Measurements from ENCODE around the gene MAGI2. TPM values are rescaled to one million over a fixed set of nuclear protein-coding genes. Genes with fewer than 3 reads are reported as not detected.

MAGI2 gene
- total and polyA plus RNA-seq, 2 donors (not counting 3 experiments of a cell fraction or from before 2014, with no cell fraction given): 0.28 to 6.0 TPM

DNA sequence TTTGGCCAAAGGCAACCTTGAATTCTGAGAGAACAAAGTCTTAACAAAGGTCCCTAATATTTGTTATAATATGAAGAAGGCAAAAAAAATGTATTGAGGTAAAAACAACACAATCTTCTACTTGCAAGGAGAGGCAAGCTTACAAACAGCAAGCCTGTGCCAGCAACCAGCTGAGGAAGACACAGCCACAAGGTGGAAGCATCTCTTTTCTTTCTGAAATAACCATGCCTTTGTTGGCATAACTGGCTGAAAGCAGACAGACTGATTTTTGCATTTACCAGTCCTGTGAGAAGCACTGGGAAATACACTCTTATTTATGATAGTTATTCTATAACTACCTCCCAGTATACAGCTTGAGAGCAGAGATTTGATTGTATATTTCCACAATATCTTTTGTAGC lies 1362.9 kb downstream of the MAGI2 start:
- FAIRE-seq: no peak
- CTCF ChIA-PET: interaction anchor here (0.9 to 2.1 kb wide), 2 partner anchors 13 to 1086 kb away, joined by 3 to 6 read pairs; no protein-coding TSS in a partner anchor
- BruUV-seq (replicated peaks): no TSS peak

More for the DNA sequence above, 1362.9 kb downstream of the MAGI2 start:
- POLR2A ChIA-PET: no interaction called here
- Histone ChIP-seq H3K27me3 (ENCODE audit: control insufficient read depth in 2 of 2, insufficient read depth in 2 of 2, low read length in 2 of 2) (no peaks in the 10 kb centered on the region), H3K9me1 (replicated peaks; ENCODE audit: control insufficient read depth, extremely low read depth, insufficient read depth, low read length) (no peaks in the 10 kb centered on the region), H3K4me3 (replicated peaks in 1 of 3; ENCODE audit: insufficient read depth in 1 of 3, low read depth in 1 of 3, low read length in 3 of 3) (no peak overlapping the region), H3K79me2 (ENCODE audit: control insufficient read depth, insufficient read depth, low read length) (no peaks in the 10 kb centered on the region), H2AFZ (ENCODE audit: low read depth, low read length) (no peak overlapping the region), H3K4me1 (ENCODE audit: control insufficient read depth, extremely low read depth, insufficient read depth, low read length) (peaks cover 2% of the 10 kb centered on the region), H3K9me3 (replicated peaks; ENCODE audit: control insufficient read depth, insufficient read depth, low read length) (no peaks in the 10 kb centered on the region), H3K27ac (ENCODE audit: insufficient read depth, low read depth, low read length) (no peak overlapping the region), H4K20me1 (replicated peaks; ENCODE audit: control insufficient read depth, extremely low read depth, insufficient read depth, low read length) (no peaks in the 10 kb centered on the region), H3K9ac (replicated peaks; ENCODE audit: extremely low read depth, insufficient read depth, low read length) (no peak overlapping the region), H3K36me3 (ENCODE audit: control insufficient read depth in 2 of 2, extremely low read depth in 1 of 2, insufficient read depth in 2 of 2, low read length in 2 of 2) (no peaks in the 10 kb centered on the region), H3K4me2 (ENCODE audit: insufficient read depth, low read length) (no peak overlapping the region)
- TF ChIP-seq CTCF (IDR thresholded peaks at IDR 0.05; ENCODE audit: extremely low read depth in 1 of 2, insufficient read depth in 1 of 2, low read depth in 1 of 2, low read length in 2 of 2) (no peak), EZH2 (IDR thresholded peaks at IDR 0.05; ENCODE audit: borderline replicate concordance, low read depth, low read length, severe bottlenecking) (no peak), GATA2 (IDR thresholded peaks at IDR 0.05; ENCODE audit: insufficient read depth, insufficient read length, low read depth, low read length) (no peak), FOS (IDR thresholded peaks at IDR 0.05; ENCODE audit: borderline replicate concordance, insufficient read depth, low read length) (no peak), MYC (IDR thresholded peaks at IDR 0.05; ENCODE audit: low read depth, low read length) (no peak), POLR2AphosphoS5 (IDR thresholded peaks at IDR 0.05; ENCODE audit: insufficient read depth, low read depth, low read length) (no peak), JUN (IDR thresholded peaks at IDR 0.05; ENCODE audit: borderline replicate concordance, insufficient read depth, insufficient read length, low read depth) (no peak), POLR2A (IDR thresholded peaks at IDR 0.05; ENCODE audit: low read depth, low read length) (no peak)
- TF ChIP-seq, protein P1, sequence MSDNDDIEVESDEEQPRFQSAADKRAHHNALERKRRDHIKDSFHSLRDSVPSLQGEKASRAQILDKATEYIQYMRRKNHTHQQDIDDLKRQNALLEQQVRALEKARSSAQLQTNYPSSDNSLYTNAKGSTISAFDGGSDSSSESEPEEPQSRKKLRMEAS (IDR thresholded peaks at IDR 0.05; ENCODE audit: insufficient read depth, insufficient read length): no peak
- DNase-seq (ENCODE audit: low read depth, low spot score): no peak
- intact Hi-C loops (cut with micrococcal nuclease) (no loop called here), dilution Hi-C loops (cut with MboI; ENCODE audit: extremely low pct_ligation_motif_present, low sequenced_read_pairs) (no loop called here)
